Choroid plexus epithelial cell (primary cell): ENCODE measurements around the gene OOSP1.

ENCODE experiments used
- DNase-seq: peaks from one replicate; pipeline ENCODE4 v3.0.0-alpha.2; 2010; ENCODE audit warnings: low read depth
- H3K4me3 ChIP-seq: 2 replicates; pipeline ENCODE4 v1.5.1; 2011; ENCODE audit warnings: low read depth, mild to moderate bottlenecking, control low read depth, low read length, moderate library complexity
- TF ChIP-seq, protein P1 (sequence below): conservative IDR thresholded peaks from 2 replicates; pipeline ENCODE4 v1.5.1; 2011; ENCODE audit warnings: low read depth, mild to moderate bottlenecking, control low read depth, inconsistent platforms, low read length, moderate library complexity

The OOSP1 gene

GRCh38 chr11:59939482-59939881 lies 1.2 kb downstream of the OOSP1 start:
- TF ChIP-seq, protein P1, sequence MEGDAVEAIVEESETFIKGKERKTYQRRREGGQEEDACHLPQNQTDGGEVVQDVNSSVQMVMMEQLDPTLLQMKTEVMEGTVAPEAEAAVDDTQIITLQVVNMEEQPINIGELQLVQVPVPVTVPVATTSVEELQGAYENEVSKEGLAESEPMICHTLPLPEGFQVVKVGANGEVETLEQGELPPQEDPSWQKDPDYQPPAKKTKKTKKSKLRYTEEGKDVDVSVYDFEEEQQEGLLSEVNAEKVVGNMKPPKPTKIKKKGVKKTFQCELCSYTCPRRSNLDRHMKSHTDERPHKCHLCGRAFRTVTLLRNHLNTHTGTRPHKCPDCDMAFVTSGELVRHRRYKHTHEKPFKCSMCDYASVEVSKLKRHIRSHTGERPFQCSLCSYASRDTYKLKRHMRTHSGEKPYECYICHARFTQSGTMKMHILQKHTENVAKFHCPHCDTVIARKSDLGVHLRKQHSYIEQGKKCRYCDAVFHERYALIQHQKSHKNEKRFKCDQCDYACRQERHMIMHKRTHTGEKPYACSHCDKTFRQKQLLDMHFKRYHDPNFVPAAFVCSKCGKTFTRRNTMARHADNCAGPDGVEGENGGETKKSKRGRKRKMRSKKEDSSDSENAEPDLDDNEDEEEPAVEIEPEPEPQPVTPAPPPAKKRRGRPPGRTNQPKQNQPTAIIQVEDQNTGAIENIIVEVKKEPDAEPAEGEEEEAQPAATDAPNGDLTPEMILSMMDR = no peak
- H3K4me3 ChIP-seq = no peak overlapping the region
- DNase-seq = no peak

DNA sequence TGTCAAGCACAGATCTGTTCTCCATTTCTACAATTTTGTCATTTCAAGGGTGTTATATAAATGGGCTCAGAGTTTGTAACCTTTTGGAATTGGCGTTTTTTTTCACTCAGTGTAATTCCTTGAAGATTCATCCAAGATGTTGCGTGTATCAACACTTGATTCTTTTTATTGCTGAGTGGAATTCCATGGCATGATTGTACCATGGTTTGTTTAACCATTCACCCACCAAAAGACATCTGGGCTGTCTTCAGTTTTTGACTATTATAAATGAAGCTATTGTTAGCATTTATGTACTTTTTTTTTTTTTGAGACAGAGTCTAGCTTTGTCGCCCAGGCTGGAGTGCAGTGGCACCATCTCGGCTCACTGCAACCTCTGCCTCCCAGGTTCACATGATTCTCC lies 2.9 kb downstream of the OOSP1 start:
- H3K4me3 ChIP-seq = no peak overlapping the region
- DNase-seq = no peak
- TF ChIP-seq, protein P1 = no peak

- DNase-seq = no peak
- H3K4me3 ChIP-seq = no peak overlapping the region
- TF ChIP-seq, protein P1 = no peak
Measured at GRCh38 chr11:59943997-59944714, 5.9 kb downstream of the OOSP1 start.

DNA sequence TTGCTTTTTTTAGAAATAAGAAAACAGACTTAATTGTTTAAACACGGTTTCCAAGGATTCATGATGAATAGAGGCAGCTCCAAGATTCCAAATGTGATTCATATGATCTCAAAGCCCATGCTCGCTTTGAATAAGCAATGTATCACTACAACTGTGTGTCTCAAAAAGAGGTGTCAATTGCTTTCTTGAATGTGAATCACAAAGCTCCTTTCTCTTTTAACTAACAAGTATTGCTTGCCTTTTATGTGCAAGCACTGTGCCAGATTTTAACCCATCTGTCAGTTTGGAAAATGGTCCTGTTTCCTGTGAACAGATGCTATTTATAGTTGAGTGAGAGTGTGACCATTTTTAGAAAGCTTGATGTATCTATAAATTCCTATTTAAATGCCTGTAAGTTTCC lies 6.5 kb downstream of the OOSP1 start:
- no peak overlapping the region for H3K4me3 ChIP-seq
- no peak for DNase-seq
- TF ChIP-seq, protein P1 = no peak

DNA sequence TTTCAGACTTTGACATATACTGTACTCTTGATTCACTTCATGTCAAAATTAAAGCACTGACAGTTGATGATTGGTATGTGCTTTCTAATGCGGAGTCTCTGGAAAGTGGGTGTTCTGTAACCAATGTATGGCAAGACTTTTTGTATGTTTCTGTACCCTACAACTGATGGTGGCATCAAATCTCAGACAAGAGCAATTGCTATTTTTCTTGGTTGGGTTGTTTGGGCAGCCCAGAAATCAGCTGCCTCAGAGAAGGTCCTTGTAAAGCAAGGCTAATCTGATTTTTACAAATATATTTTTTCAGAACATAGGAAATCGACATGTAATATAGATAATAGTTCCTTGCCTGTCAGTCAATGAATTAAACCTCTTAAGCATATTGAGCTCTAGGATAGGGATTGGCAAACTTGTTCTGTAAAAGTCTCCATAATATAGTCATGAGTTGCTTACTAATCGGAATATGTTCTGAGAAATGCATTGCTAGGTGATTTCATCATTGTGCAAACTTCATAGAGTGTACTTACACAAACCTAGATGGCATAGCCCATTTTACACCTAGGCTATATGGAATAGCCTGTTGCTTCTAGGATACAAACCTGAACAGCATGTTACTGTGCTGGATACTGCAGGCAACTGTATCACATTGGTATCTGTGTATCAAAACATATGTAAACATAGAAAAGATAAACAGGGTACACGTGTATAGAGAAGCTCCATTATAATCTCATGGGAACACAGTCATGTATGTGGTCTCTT lies 15.4 kb downstream of the OOSP1 start:
- TF ChIP-seq, protein P1 = no peak

DNA sequence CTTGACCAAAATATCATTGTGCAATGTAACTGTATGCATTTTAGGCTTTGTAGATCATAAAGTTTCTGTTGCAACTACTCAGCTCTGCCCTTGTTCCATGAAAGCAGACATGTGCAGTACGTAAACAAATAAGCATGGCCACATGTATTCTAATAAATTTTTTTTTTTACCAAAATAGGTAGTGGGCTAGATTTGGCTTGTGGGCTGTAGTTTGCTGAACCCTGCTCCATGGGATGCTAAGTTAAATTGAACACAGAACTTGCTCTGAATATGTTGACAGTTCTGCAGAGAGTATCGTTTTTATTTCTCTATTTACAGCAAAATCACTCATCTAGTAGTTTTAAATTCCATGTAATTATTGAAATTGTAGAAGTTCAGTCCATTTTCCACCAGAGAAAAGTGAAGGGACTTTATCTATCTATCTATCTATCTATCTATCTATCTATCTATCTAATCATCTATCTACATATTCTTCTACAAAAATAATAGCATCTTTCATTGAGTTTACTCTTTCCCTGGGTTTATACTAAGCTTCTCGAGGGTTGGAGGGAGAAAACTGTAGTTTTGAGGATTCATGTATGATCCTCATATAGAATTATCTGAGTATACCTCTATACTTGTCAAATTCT lies 16.1 kb downstream of the OOSP1 start:
- no peak overlapping the region for H3K4me3 ChIP-seq
- no peak for DNase-seq
- TF ChIP-seq, protein P1 = no peak

More for the DNA sequence above, 15.4 kb downstream of the OOSP1 start:
- DNase-seq = no peak
- no peak overlapping the region for H3K4me3 ChIP-seq
